HG03575 (cell line): ENCODE measurements around the gene OPA3.

Source experiments
- ATAC-seq: cut with Tn5 transposase; IDR thresholded peaks from one replicate; pipeline ENCODE4 v1.9.1; 2021; ENCODE audit not compliant: unreplicated experiment, insufficient number of reproducible peaks, low FRiP score; ENCODE audit errors: extremely low read depth

OPA3 gene

DNA sequence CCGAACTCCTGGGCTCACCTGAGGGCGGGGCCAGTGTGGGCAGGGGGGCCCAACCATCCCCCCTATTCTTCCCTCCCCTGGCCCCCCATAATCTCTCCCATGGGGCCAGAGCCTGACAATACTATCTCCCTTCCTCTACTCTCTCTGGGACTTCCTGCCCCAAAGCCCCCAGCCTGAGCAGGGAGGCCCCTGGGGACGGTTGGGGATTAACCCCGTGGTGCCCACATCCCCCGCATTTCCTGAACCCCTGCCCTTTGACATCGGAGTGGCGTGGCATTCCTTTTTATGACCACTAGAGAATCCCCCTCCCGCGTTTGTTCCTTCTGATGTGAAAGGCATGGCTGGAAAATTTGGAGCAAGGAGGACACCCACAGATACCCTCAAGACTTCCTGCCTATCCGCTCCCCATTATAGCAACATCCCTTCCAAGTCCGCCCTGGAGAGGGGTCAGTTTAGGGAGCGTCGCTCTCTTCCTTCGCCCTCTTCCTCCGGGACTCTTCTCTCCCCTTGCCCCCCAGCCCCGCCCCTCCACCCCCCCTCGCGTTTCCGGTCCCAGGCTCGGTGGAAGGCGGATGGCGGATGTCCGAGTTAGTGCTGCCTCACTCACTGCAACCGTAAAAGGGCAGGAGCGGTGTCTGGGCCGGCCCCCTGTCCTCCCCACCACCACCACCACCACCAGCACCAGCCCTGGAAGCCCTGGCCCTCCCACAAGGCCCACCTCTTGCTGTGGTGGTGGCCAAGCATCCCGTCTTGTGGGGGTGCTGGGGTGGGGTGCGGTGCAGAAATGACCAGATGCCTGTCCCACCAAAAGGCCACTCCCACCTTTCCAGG, 75.5 kb downstream of the OPA3 start:
- no peak for ATAC-seq

DNA sequence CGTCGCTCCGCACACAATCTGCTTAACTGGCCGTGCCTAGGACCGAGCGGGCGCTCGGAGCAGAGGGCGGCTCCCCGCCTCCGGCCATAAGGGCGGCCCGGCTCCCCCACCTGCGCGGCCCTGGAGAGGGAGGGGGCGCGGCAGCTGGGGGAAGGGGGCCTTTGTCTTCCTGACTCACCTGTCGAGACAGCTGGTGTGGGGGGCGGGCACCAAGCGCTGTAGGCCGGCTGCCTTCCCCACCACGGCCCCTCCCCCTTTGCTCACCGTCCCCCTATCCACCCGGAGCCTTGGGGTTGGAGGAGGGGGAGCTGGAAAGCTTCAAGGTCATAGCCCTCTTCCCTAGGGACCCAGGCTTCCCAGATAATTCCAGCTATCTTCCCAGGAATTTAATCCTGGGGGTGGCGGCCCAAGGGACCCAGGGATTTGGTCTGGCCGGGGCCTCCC, 76.2 kb downstream of the OPA3 start:
- ATAC-seq: no peak

DNA sequence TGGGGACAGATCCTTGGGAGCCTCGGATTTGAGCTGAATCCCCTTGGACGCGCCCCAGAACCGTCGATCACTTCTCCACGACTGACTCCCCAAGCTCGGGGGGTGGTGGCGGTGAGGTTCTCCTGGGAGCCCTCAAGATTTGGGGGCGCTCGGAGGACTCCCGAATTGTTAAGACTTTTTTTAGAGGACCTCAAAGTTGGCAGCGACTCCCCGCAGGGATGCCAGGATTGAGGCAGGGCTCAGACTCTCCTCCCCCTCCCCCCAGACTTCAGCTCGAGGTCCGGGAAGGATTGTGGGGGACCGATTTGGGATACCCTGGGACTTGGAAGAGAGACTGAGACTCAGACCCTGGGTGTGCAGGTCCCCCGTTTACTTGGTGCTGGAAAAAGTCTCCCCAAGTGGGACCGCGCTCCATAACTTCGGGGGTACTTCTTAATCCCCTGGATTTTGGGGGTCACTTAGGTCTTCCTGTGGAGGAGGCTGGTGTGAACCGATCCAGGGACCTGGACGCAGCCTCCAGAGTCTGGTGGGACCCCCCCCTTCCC, 76.7 kb downstream of the OPA3 start:
- ATAC-seq: no peak

DNA sequence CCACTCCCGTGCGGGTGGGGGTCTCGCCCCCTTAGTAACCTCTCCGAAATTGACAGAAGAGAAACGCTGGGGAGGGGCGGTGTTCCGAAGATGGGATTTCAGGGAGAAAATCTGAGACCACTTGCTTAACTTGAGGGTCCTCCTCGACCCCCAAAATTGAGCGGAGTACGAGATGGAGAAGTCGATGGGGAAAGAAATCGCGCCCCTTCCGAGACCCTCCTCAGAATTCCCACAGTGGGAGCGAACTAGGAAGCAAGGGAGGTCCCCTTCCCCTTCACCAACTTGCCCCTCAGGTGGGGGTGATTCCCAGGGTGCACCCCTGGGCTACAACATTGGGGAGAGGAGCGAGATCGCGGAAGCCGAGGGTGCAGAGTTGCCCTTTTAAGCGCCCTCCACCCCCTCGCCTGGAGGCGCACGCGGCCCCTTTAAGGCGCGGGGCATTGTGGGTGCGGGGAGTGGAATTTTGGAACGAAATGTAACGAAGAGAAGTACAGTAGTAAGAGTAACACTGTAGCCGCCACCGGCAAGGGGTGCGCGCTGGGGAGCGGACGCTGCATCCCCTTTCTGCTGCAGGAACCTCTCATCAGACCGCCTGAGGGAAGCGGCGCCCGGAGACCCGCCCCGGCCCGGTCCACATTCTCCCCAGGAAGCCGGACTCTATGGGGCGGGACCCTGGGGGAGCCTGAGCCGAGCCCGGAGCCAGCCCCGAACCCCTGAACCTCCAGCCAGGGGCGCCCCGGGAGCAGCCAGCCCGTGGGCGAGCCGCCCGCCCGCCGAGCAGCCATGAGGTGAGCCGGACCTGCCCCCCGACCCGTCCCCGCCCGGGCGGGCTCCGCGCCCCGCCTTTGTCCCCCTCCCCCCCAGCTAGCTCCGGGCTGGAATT, 77.4 kb downstream of the OPA3 start, which contains the start of gene VASP:
TSS of gene VASP (plus strand) at position 491 of the 883 bp plus-strand sequence. CDS start at position 784, 293 bp downstream.
- peak; percentile 22 for ATAC-seq

DNA sequence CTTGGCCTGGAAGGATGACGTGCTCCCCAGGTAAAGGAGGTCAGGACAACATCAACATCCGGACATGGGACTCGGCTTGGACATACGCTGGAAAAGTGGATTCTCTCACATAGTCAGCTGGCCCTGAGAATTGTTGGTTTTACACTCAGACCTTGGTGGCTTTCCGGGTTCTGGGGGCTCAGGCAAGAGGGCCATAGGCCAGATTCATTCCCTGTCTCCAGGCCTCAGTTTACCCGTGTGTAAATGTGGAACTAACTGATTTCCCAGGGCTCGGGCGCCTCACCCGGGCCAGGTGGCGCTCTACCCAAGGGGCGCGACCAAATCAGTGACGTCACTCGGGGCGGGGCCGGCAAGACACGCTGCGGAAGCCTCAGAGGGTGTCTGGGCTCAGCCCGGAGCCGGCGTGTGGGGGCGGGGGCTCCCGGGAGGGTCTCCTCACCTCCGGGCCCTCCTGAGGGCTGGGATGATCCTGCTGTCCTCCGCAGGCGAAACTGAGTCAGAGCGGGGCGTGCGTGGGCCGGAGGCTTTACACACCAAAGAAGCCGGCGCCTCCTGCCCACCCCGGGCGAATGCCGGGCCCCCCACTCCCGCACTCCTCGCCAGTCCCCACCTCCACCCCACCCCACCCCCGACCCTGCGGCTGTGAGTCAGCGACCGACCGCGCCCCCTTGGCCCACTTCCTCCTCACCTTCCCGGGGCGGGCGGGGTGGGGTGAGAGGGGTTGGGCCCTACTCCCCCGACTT, 78.2 kb downstream of the OPA3 start:
- ATAC-seq: peak; percentile 34

DNA sequence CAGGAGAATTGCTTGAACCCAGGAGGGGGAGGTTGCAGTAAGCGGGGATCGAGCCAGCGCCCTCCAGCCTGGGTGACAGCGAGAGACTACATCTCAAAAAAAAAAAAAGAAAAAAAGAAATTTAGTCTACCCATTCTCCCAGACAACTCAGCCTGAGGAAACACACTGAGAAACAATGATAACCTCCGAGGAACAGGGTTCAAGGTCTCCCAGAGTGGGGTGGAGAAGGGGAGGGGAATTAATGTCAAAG, 78.7 kb downstream of the OPA3 start:
- no peak for ATAC-seq

DNA sequence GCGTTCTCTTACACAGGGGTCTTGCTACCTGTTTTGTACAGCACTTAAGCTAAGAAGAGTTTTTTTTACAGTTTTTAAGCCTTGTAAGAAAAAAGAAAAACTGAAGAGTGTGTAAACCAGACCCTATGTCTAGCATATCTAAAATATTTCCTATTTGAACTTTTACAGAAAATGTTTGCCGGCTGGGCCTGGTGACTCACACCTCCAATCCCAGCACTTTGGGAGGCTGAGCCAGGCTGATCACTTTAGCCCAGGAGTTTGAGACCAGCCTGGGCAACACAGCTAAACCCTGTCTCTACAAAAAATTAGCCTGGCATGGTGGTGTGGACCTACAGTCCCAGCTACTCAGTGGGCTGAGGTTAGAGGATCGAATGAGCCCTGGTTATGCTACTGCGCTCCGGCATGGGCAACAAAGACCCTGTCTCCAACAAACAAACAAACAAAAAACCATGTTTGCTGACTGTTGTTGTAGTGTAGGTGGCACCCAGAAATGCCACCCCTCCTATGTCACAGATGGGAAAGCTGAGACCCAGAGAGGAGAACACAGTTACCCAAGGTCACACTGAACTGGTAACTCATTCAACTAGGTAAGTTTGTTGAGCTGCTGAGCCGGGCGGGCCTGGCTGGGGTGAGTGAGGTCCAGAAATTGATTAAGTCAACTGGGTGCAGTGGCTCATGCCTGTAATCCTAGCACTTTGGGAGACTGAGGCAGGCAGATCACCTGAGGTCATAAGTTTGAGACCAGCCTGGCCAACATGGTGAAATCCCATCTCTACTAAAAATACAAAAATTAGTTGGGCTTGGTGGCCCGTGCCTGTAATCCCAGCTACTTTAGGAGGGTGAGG, 79.2 kb downstream of the OPA3 start:
- ATAC-seq: no peak

DNA sequence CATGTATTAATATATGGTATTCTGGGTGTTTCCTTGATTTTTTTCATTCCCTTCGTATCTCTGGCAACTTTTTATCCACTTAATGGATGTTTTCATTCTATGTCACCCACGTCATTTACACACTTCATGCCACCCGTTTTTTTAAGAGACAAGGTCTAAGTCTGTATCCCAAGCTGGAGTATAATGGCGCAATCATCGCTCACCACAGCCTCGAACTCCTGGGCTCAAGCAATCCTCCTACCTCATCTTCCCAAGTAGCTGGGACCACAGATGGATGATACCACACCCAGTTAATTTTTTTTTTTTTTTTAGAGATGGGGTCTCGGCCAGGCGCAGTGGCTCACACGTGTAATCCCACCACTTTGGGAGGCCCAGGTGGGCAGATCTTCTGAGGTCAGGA, 80.7 kb downstream of the OPA3 start:
- no peak for ATAC-seq

DNA sequence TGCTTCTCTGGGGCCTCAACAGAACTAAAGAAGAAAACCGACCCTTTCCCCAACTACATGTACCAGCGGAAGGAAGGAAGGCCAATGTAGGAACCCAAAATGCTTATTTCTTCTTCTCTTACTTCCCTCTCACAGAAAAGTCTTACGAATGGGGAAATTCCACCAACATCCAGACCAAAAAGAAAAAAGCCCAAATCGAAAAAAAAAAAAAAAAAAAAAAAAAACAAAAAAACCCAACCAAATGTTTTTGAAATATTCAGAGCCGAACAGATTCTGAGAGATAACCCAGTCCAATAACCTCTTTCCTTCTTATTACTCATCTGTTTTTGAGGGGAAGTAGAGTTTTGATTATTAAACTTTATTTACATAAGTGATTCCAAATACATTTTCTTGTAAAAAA, 82.5 kb downstream of the OPA3 start:
- no peak for ATAC-seq

DNA sequence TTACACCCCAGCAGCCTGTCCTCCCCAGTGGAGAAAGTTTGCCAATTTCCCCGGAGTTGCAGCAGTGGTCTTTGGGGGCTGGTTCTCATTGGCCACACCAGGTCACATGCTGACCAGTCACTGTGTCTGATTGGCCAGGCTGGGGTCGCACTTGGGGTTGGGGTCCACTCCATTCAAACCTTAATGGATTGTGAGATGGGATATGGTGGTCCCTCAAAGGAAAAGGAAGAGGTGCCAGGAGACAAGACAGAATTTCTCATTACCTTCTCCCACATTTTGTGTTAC, 82.9 kb downstream of the OPA3 start:
- ATAC-seq: no peak

DNA sequence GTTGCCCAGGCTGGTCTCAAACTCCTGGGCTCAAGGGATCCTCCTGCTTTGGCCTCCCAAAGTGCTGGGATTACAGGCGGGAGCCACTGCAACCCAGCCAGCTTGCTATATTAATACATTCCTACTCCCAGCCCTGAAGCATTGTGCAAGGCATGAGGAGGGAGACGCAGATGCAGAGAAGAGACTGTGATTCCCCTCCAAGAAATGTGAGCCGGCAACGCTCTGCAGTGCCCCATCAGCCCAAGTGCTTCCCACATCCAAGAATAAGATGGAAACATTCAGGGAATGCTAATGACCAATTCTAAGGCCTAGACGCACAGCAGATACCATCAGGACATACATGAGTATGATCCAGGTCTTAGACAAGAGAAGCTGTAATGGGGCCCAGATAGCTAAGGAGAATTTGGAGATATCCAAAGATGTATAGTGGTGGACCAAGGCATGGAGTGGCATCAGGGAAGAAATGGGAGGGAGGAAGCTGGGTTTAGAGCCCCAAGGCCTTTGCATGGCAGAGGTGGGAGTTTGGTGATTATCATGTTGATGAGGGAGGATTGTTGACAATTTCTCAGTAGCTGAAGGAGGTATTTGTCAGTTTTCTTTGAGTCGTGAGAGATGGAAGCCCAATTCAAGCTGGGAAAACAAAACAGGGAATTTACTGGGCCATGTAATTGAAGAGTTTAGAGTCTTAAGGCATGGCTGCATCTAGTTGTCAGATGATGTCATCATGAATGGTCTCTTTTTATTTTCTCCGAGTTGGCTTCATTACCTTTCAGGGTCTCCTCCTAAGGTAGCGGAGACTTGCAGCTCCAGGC, 83.5 kb downstream of the OPA3 start:
- ATAC-seq: no peak

DNA sequence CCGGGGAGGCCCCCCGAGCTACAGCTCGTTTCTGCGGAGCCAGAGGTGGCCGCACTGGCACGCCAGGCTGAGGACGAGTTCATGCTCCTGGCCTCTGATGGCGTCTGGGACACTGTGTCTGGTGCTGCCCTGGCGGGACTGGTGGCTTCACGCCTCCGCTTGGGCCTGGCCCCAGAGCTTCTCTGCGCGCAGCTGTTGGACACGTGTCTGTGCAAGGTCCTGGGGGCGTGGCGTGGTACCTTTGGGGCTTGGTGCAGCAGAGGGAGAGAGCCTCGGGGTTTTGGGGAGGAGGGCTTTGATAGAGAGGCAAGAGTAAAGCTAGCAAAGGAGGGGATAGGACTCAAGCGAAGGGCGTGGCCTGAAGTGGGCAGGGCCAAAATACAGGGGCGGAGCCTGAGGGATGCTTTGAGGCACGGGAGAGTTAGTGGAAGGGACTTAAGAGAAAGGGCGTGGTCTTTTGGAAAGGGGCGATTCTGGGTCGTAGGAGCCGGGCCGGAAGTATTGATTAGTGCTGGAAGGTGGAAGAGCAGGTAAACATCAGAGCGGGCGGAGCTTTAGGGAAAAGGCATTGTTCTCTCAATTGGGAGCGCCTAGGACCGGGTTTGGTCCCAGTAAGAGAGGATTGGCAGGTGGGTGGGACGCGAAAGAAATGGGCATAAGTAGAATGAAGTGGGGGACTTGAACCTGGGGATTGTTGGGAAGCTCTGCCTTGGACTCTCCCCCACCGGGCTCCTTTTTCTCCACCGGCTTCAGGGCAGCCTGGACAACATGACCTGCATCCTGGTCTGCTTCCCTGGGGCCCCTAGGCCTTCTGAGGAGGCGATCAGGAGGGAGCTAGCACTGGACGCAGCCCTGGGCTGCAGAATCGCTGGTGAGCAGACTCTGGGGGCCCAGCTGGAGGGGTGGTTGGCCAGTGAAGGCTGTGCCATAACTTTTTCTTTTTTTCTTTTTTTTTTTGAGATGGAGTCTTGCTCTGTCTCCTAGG, 85.1 kb downstream of the OPA3 start:
- ATAC-seq: no peak

DNA sequence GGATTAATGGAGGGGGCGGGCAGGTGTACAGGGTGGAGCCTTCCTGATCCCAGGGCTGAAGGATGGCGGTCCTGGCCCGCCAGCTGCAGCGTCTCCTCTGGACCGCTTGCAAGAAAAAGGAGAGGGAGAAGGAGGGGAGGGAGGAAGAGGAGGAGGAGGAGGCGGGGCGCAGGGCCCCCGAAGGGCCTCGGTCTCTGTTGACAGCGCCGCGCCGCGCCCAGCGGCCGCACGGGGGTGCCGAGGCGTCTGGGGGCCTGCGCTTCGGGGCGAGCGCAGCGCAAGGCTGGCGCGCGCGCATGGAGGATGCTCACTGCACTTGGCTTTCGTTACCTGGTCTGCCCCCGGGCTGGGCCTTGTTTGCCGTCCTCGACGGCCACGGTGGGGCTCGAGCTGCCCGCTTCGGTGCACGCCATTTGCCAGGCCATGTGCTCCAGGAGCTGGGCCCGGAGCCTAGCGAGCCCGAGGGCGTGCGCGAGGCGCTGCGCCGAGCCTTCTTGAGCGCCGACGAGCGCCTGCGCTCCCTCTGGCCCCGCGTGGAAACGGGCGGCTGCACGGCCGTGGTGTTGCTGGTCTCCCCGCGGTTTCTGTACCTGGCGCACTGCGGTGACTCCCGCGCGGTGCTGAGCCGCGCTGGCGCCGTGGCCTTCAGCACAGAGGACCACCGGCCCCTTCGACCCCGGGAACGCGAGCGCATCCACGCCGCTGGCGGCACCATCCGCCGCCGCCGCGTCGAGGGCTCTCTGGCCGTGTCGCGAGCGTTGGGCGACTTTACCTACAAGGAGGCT, 86.0 kb downstream of the OPA3 start, which contains the start of gene PPM1N:
TSS of gene PPM1N (plus strand) at position 33 of the 785 bp plus-strand sequence. CDS start at position 63, 30 bp downstream.
- ATAC-seq: no peak

DNA sequence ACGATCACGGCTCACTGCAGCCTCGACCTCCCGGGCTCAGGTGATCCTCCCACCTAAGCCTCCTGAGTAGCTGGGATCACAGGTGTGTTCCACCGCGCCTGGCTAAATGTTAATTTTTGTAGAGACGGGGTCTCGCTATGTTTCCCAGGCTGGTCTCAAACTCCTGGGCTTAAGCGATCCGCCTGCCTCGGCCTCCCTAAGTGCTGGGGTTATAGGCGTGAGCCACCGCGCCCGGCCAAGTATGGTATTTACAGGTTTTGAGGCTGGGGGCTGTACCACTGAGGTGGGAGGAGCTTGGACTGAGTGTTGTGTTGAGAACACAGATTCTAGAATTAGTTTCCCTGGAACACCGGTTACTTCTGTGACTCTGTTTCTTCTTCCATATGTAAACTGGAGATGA, 86.8 kb downstream of the OPA3 start:
- ATAC-seq: no peak

DNA sequence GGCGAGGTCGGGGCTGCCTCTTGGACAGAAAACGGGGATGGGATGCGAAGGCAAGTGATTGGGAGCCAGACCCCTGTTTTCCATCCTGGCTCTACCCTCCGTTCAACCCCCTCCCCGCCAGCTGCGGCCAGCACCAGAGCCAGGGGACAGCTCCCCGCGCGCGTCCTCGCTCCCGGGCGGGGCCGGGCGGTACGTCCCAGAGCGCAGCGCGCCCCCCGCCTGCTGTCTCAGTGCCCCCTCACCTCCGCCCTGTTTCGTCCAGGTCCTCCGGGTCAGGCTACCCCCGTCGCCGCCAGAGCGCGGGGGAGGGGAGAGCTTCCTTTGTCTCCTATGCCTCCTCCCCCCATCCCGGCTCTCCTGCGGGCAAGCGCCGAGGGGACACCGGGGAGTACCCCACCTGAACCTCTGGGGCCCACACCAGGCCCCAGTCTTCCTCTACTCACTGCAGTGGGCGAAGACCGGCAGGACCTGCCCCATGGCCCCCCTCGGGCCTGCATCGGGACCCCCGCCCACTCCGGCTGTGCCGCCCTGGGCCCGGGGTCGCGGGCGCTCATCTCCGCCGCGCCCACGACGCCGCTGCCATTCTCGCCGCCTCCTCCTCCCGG, 88.2 kb downstream of the OPA3 start:
- ATAC-seq: no peak

DNA sequence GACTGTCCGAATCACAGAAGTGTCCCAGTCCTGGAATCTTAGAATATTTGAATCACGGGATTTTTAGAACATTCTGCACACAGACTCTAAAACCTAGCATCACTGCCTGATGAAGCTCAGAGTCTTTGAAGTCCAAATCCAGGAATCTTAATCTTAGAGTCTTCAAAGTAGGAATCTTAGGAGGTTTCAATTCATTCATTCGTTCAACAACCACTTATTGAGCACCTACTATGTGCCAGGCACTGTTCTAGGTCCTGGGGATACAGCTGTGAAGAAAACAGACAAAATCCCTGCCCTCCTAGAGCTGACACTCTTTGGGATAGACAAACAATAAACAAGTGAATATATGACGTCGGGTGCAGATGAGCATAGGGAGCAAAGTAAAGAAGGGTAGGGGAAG, 89.4 kb downstream of the OPA3 start:
- ATAC-seq: no peak
